Spleen (tissue), 11 donors: ENCODE results near the gene VENTX. TPM values are rescaled to one million over a fixed set of nuclear protein-coding genes. Genes with fewer than 3 reads are reported as not detected.

Source experiments
- DNase-seq: peaks from one replicate; pipeline ENCODE4 v3.0.0-alpha.2; 2020
- H3K27ac ChIP-seq, 8 donors: fragments of 200-600 bp; sonication (generic) in 7 of 8; 1 replicate in 4 of 8; 2 replicates in 4 of 8; pipeline versions ENCODE4 v1.5.0 to v1.8.0; 2016 to 2021; ENCODE audit warnings: inconsistent platforms in 4 of 8, mild to moderate bottlenecking in 4 of 8, moderate library complexity in 1 of 8
- H3K27me3 ChIP-seq, 7 donors: fragments of 200-600 bp; sonication (generic) in 6 of 7; replicated peaks in 1 of 7; 1 replicate in 4 of 7; 2 replicates in 3 of 7; pipeline versions ENCODE4 v1.5.0 to v1.8.0; 2016 to 2021; ENCODE audit warnings: inconsistent platforms in 3 of 7, mild to moderate bottlenecking in 1 of 7
- H3K36me3 ChIP-seq, 6 donors: fragments of 200-600 bp; sonication (generic) in 5 of 6; 1 replicate in 4 of 6; 2 replicates in 2 of 6; pipeline versions ENCODE4 v1.5.0 to v1.8.0; 2016 to 2021; ENCODE audit warnings: inconsistent platforms in 2 of 6
- H3K4me1 ChIP-seq, 6 donors: fragments of 200-600 bp; sonication (generic) in 5 of 6; 1 replicate in 3 of 6; 2 replicates in 3 of 6; pipeline versions ENCODE4 v1.5.0 to v1.8.0; 2016 to 2021; ENCODE audit warnings: inconsistent platforms in 3 of 6
- H3K4me3 ChIP-seq, 8 donors: fragments of 200-600 bp; sonication (generic) in 7 of 8; 1 replicate in 4 of 8; 2 replicates in 4 of 8; pipeline versions ENCODE4 v1.5.0 to v1.8.0; 2016 to 2021; ENCODE audit warnings: inconsistent platforms in 4 of 8, mild to moderate bottlenecking in 4 of 8, moderate library complexity in 2 of 8
- H3K9me3 ChIP-seq, 8 donors: fragments of 200-600 bp; sonication (generic) in 7 of 8; 1 replicate in 4 of 8; 2 replicates in 4 of 8; pipeline versions ENCODE4 v1.5.0 to v1.8.0; 2016 to 2021; ENCODE audit warnings: inconsistent platforms in 4 of 8
- POLR2A ChIP-seq, 3 donors: fragments of 450-650 bp; IDR thresholded peaks; one replicate each; pipeline ENCODE4 v1.5.1; 2017; ENCODE audit warnings: antibody characterized with exemption in 3 of 3, mild to moderate bottlenecking in 1 of 3
- POLR2AphosphoS5 ChIP-seq, 3 donors: sonication (generic); formaldehyde crosslinking; IDR thresholded peaks; one replicate each; pipeline ENCODE4 v1.5.1; 2017; ENCODE audit warnings: antibody characterized with exemption in 3 of 3
- WGBS, 5 donors: extraction: QIAGEN DNeasy Blood & Tissue Kit in 3 of 5; methylation state at CpG; one replicate each; pipeline versions ENCODE4 v1.1.5 to v1.1.7; 2013 to 2018; 5-methylcytosine and 5-hydroxymethylcytosine counted together
- intact Hi-C: fragments of 100-400 bp; cut with DNase I; formaldehyde crosslinking; loops from one replicate; pipeline ENCODE4 v1.15.0; 2023; ENCODE audit warnings: low total_unique reads
- polyA plus RNA-seq, 3 donors: library from polyadenylated mRNA; stranded (reverse); fragments of 200-250 nt; gene quantifications; one replicate each; pipeline ENCODE4 v1.2.1, GENCODE V29; 2013
- total RNA-seq, 7 donors: library from RNA; depleted of rRNA in 3 of 7; stranded (reverse); fragments of >200 nt in 3 of 7; fragmentation: NEBNext Ultra II Directional in 4 of 7; extraction: Animal tissue kit (Norgen Biotek cat#: 25700) in 4 of 7; gene quantifications; one replicate each; pipeline versions ENCODE4 v1.1.0 to v1.2.1, GENCODE V29; 2016 to 2021
- TF ChIP-seq, protein P1 (sequence below), 11 experiments: fragments of 200-600 bp in 7 of 11; fragments of 450-650 bp in 4 of 11; sonication (generic) in 4 of 11; IDR thresholded peaks in 8 of 11; conservative IDR thresholded peaks in 3 of 11; 1 replicate in 7 of 11; 2 replicates in 4 of 11; pipeline versions ENCODE4 v1.4.0 to v1.8.0; 2016 to 2021; ENCODE audit warnings: antibody characterized with exemption in 11 of 11, inconsistent platforms in 4 of 11, mild to moderate bottlenecking in 1 of 11
- donor health status: healthy with polysubstance abuse.
- donor health status: DM: no; HTN: no; CAD: no; lungs with moderate emphysema.
- donor health status: DM: no; HTN: no; CAD: no.
- donor health status: Bipolar disorder and iron deficiency.
- donor health status: healthy.
- donor health status: DM: no; HTN: no; CAD: no.
- donor health status: DM: yes; HTN: yes; CAD: no.

Gene VENTX
- total and polyA plus RNA-seq, 10 donors, result 0.76 to 10.4 (median 3.2) TPM

DNA sequence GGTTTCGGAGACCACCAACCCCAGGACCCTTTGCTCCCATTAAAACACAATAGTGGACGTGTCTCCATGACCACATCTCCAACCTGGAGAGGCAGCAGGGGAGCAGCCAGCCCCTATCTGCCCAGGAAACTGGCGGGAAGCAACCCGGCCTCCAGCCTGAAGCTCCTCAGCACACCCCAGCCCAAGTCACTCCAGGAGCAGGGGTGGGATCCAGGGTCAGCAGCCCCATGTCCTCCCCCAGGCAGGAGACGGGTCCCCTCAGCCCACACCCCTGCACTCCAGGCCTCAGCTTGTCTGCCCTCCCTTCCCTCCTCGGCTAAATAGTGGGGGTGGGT lies 38.4 kb downstream of the VENTX start:
- Histone ChIP-seq H3K4me1 (peaks cover 17 to 83% (median 64%) of the 10 kb centered on the region in 6 donors), H3K36me3 (peaks cover 2 to 56% (median 32%) of the 10 kb centered on the region in 6 donors), H3K27me3 (peaks cover 0 to 32% (median 7%) of the 10 kb centered on the region in 7 donors), H3K4me3 (peak overlapping the region; percentile 38 to 72 (median 52)), H3K27ac (peak overlapping the region; percentile 35 to 98 (median 88)), H3K9me3 (no peaks in the 10 kb centered on the region)
- intact Hi-C loops, result no loop called here
- 0 to 17% (median 11%) methylated on average over 2 to 6 of the region's 6 CpGs for WGBS, 5 donors
- no peak for TF ChIP-seq POLR2A (IDR thresholded peaks at IDR 0.05)
- TF ChIP-seq, protein P1, sequence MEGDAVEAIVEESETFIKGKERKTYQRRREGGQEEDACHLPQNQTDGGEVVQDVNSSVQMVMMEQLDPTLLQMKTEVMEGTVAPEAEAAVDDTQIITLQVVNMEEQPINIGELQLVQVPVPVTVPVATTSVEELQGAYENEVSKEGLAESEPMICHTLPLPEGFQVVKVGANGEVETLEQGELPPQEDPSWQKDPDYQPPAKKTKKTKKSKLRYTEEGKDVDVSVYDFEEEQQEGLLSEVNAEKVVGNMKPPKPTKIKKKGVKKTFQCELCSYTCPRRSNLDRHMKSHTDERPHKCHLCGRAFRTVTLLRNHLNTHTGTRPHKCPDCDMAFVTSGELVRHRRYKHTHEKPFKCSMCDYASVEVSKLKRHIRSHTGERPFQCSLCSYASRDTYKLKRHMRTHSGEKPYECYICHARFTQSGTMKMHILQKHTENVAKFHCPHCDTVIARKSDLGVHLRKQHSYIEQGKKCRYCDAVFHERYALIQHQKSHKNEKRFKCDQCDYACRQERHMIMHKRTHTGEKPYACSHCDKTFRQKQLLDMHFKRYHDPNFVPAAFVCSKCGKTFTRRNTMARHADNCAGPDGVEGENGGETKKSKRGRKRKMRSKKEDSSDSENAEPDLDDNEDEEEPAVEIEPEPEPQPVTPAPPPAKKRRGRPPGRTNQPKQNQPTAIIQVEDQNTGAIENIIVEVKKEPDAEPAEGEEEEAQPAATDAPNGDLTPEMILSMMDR (IDR thresholded peaks at IDR 0.05 in 8 of 11, conservative IDR thresholded peaks at IDR 0.05 in 3 of 11), result no peak
- TF ChIP-seq POLR2AphosphoS5 (IDR thresholded peaks at IDR 0.05), result no peak
- no peak for DNase-seq

DNA sequence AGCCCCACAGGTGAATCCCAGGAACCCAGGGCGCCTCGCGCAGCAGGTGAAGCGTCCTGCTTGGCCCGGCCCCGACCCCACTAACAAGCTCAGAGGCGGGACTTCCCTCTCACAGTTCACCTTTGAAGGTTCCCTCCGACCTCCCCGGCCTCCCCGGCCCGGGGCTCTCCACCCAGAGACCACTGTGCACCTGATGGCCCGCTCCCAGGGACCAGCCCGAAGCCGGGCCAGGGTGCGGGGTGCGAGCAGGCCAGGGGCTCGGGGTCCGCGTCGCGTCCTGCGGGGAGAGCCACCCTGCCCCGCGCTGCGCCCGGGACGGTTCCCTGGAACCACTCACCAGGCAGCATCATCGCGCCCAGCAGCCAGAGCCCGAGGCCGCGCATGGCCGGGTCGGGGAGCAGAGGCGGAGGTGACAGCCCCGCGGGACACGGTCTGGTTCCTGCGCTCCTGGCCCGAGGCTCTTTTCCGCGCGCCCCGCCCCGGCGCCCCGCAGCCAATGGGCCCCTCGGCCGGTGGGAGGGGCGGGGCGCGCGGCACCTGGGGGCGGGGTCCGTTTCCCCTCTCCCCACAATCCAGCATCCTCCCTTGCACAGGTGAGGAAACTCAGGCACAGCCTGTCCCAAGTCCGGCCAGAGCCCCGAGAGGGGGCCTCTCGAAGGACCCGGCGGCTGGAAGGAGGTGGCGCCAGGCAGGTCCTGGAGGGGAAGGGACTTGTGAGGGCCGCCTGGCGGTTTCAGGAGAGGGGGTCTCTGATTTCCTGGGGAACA lies 39.0 kb downstream of the VENTX start, which contains the start of gene ADAM8:
ADAM8 (minus strand) TSS at position 434 of the 767 bp plus-strand sequence; CDS start at position 383, 51 bp downstream.
- intact Hi-C loops, result no loop called here
- 2 to 8% (median 5%) methylated on average over 11 to 63 of the region's 63 CpGs for WGBS, 5 donors
- H3K27ac ChIP-seq, result peak within 1 kb of the TSS; percentile 66 to 98 (median 88)
- peaks cover 0 to 32% (median 7%) of the 10 kb centered on the region in 7 donors for H3K27me3 ChIP-seq
- peaks cover 2 to 56% (median 32%) of the 10 kb centered on the region in 6 donors for H3K36me3 ChIP-seq
- TF ChIP-seq POLR2AphosphoS5 (IDR thresholded peaks at IDR 0.05), result peak; percentile 70 to 86 (median 79)
- TF ChIP-seq POLR2A (IDR thresholded peaks at IDR 0.05), result no peak
- H3K4me3 ChIP-seq, result peak within 1 kb of the TSS; percentile 38 to 72 (median 52)
- H3K9me3 ChIP-seq, result no peaks in the 10 kb centered on the region
- DNase-seq, result peak; percentile 95
- H3K4me1 ChIP-seq, result peaks cover 17 to 83% (median 64%) of the 10 kb centered on the region in 6 donors

- intact Hi-C loops, result no loop called here
- DNase-seq, result peak; percentile 89
- 74 to 83% (median 78%) methylated on average over 14 to 25 of the region's 25 CpGs for WGBS, 5 donors
- Histone ChIP-seq H3K27me3 (peaks cover 0 to 32% (median 7%) of the 10 kb centered on the region in 7 donors), H3K9me3 (no peaks in the 10 kb centered on the region), H3K4me1 (peaks cover 17 to 83% (median 64%) of the 10 kb centered on the region in 6 donors), H3K36me3 (peaks cover 2 to 56% (median 35%) of the 10 kb centered on the region in 6 donors), H3K27ac (peak overlapping the region; percentile 66 to 98 (median 88)), H3K4me3 (peak overlapping the region in 3 of 8 donors; percentile 51 to 72 (median 55))
- TF ChIP-seq POLR2AphosphoS5 (IDR thresholded peaks at IDR 0.05), result no peak
- TF ChIP-seq, protein P1 (IDR thresholded peaks at IDR 0.05 in 8 of 11, conservative IDR thresholded peaks at IDR 0.05 in 3 of 11), result no peak
- TF ChIP-seq POLR2A (IDR thresholded peaks at IDR 0.05), result no peak
Measured at GRCh38 chr10:133277277-133277992, 39.8 kb downstream of the VENTX start.

GRCh38 chr10:133277993-133278576 lies 40.4 kb downstream of the VENTX start:
- WGBS, 5 donors, result 38 to 53% (median 46%) methylated on average over 12 of the region's 12 CpGs
- Histone ChIP-seq H3K4me1 (peaks cover 17 to 79% (median 64%) of the 10 kb centered on the region in 6 donors), H3K9me3 (no peaks in the 10 kb centered on the region), H3K27ac (peak overlapping the region; percentile 66 to 98 (median 88)), H3K36me3 (peaks cover 2 to 56% (median 35%) of the 10 kb centered on the region in 6 donors), H3K27me3 (peaks cover 0 to 32% (median 7%) of the 10 kb centered on the region in 7 donors), H3K4me3 (peak overlapping the region in 4 of 8 donors; percentile 8 to 72 (median 14))
- DNase-seq, result no peak
- intact Hi-C loops, result no loop called here
- TF ChIP-seq, protein P1 (IDR thresholded peaks at IDR 0.05 in 8 of 11, conservative IDR thresholded peaks at IDR 0.05 in 3 of 11), result no peak
- TF ChIP-seq POLR2A (IDR thresholded peaks at IDR 0.05), result no peak
- TF ChIP-seq POLR2AphosphoS5 (IDR thresholded peaks at IDR 0.05), result no peak
